Neural progenitor cell (in vitro differentiated cells): ENCODE data around the gene PPIL6. TPM values are rescaled to one million over a fixed set of nuclear protein-coding genes. Genes with fewer than 3 reads are reported as not detected.

Experiments used
- DNase-seq: peaks from one replicate; pipeline ENCODE4 v3.0.0-alpha.2; 2016; ENCODE audit warnings: low spot score
- H2AFZ ChIP-seq: fragments of 200-600 bp; sonication (generic); replicated peaks from 2 replicates; pipeline ENCODE4 v1.6.1; 2016; ENCODE audit warnings: antibody characterized with exemption
- H3F3A ChIP-seq: fragments of 200-600 bp; sonication (generic); 2 replicates; pipeline ENCODE4 v1.6.1; 2016; ENCODE audit warnings: antibody characterized with exemption, low read depth
- H3K27ac ChIP-seq: fragments of 200-600 bp; sonication (generic); 2 replicates; pipeline ENCODE4 v1.5.1; 2016; ENCODE audit warnings: mild to moderate bottlenecking
- H3K27me3 ChIP-seq: fragments of 200-600 bp; sonication (generic); 2 replicates; pipeline ENCODE4 v1.6.1; 2016; ENCODE audit warnings: mild to moderate bottlenecking, moderate library complexity
- H3K36me3 ChIP-seq: fragments of 200-600 bp; sonication (generic); 2 replicates; pipeline ENCODE4 v1.5.1; 2016
- H3K4me1 ChIP-seq: fragments of 200-600 bp; sonication (generic); 2 replicates; pipeline ENCODE4 v1.6.1; 2016; ENCODE audit warnings: mixed run types
- H3K4me2 ChIP-seq: fragments of 200-600 bp; sonication (generic); 2 replicates; pipeline ENCODE4 v1.6.1; 2016
- H3K4me3 ChIP-seq: fragments of 200-600 bp; sonication (generic); 2 replicates; pipeline ENCODE4 v1.5.1; 2016
- H3K79me2 ChIP-seq: fragments of 200-600 bp; sonication (generic); 2 replicates; pipeline ENCODE4 v1.6.1; 2016; ENCODE audit warnings: low read depth
- H3K9ac ChIP-seq: fragments of 200-600 bp; sonication (generic); 2 replicates; pipeline ENCODE4 v1.6.1; 2016
- H3K9me3 ChIP-seq: fragments of 200-600 bp; sonication (generic); 2 replicates; pipeline ENCODE4 v1.5.1; 2016; ENCODE audit warnings: low read depth
- H4K20me1 ChIP-seq: fragments of 200-600 bp; sonication (generic); 2 replicates; pipeline ENCODE4 v1.6.1; 2016; ENCODE audit warnings: low read depth
- H3K27ac Mint-ChIP-seq: 3 replicates; pipeline ENCODE4 v1.8.0; 2021; ENCODE audit warnings: mixed read lengths
- H3K27me3 Mint-ChIP-seq: 2 replicates; pipeline ENCODE4 v1.8.0; 2022; ENCODE audit warnings: low read depth, mild to moderate bottlenecking, inconsistent platforms, moderate library complexity, mixed read lengths; ENCODE audit not compliant: insufficient read depth
- H3K36me3 Mint-ChIP-seq: 3 replicates; pipeline ENCODE4 v1.8.0; 2021; ENCODE audit warnings: mixed read lengths
- H3K4me1 Mint-ChIP-seq: 3 replicates; pipeline ENCODE4 v1.8.0; 2021; ENCODE audit warnings: mixed read lengths
- H3K4me3 Mint-ChIP-seq: 3 replicates; pipeline ENCODE4 v1.8.0; 2021; ENCODE audit warnings: mild to moderate bottlenecking, moderate library complexity, mixed read lengths
- H3K9me3 Mint-ChIP-seq: 3 replicates; pipeline ENCODE4 v1.8.0; 2020; ENCODE audit warnings: mixed read lengths
- CTCF ChIP-seq: fragments of 200-600 bp; sonication (generic); IDR thresholded peaks from 2 replicates; pipeline ENCODE4 v1.5.1; 2017; ENCODE audit warnings: antibody characterized with exemption, mild to moderate bottlenecking
- EZH2 ChIP-seq: fragments of 200-600 bp; sonication (generic); IDR thresholded peaks from 2 replicates; pipeline ENCODE4 v1.6.1; 2017; ENCODE audit warnings: antibody characterized with exemption, mild to moderate bottlenecking, moderate library complexity
- EZH2phosphoT487 ChIP-seq: fragments of 200-600 bp; sonication (generic); IDR thresholded peaks from 2 replicates; pipeline ENCODE4 v1.6.1; 2017; ENCODE audit warnings: antibody characterized with exemption
- total RNA-seq: library from RNA; depleted of rRNA; stranded (reverse); fragments of >200 nt; gene quantifications from 2 replicates; pipeline ENCODE4 v1.2.3, GENCODE V29; 2015; ENCODE audit warnings: low replicate concordance

Gene PPIL6
- total RNA-seq, 1 donor from 2014 or later, result 7.9 TPM

GRCh38 chr6:109417646-109418045, 22.8 kb downstream of the PPIL6 start:
- Histone ChIP-seq H3K36me3 (no peaks in the 10 kb centered on the region), H2AFZ (no peak overlapping the region), H3K4me1 (no peaks in the 10 kb centered on the region), H3K9me3 (no peaks in the 10 kb centered on the region), H3K79me2 (no peaks in the 10 kb centered on the region), H3K4me3 (no peak overlapping the region), H3K27me3 (no peaks in the 10 kb centered on the region), H3K9ac (no peak overlapping the region), H3F3A (no peaks in the 10 kb centered on the region), H3K4me2 (no peak overlapping the region), H4K20me1 (no peaks in the 10 kb centered on the region), H3K27ac (no peak overlapping the region)
- TF ChIP-seq CTCF (no peak), EZH2phosphoT487 (no peak), EZH2 (no peak)
- no peak overlapping the region for H3K27ac Mint-ChIP-seq
- H3K9me3 Mint-ChIP-seq, result peaks cover under 1% of the 10 kb centered on the region
- H3K4me3 Mint-ChIP-seq, result no peak overlapping the region
- peaks cover 16% of the 10 kb centered on the region for H3K36me3 Mint-ChIP-seq
- no peaks in the 10 kb centered on the region for H3K27me3 Mint-ChIP-seq
- no peak for DNase-seq
- H3K4me1 Mint-ChIP-seq, result no peaks in the 10 kb centered on the region

DNA sequence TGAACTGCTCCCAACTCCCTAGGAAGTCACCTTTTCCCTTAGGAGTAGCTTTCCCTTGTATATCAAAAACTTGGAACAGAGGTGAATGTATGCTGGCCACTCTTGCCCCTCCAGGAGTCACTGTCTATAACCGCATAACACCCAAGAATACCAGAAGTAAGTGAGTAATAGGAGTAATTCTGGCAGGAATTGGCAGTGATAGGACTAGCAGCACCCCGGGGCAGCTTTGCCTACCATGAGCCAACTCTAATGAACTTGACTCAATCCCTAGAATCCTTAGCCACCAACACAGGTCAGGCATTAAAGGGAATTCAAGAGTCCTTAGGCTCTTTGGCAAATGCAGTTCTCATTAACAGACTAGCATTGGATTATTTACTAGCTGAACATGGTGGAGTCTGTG, 29.4 kb downstream of the PPIL6 start:
- TF ChIP-seq EZH2phosphoT487, result no peak
- no peak for TF ChIP-seq EZH2
- TF ChIP-seq CTCF, result no peak

GRCh38 chr6:109406196-109406595, 34.2 kb downstream of the PPIL6 start:
- no peaks in the 10 kb centered on the region for H4K20me1 ChIP-seq
- TF ChIP-seq EZH2 (no peak), EZH2phosphoT487 (no peak), CTCF (no peak)

More for the DNA sequence above, 29.4 kb downstream of the PPIL6 start:
- Histone ChIP-seq H3K4me1 (no peaks in the 10 kb centered on the region), H3K27me3 (no peaks in the 10 kb centered on the region), H2AFZ (no peak overlapping the region), H3K79me2 (no peaks in the 10 kb centered on the region), H4K20me1 (no peaks in the 10 kb centered on the region), H3K36me3 (no peaks in the 10 kb centered on the region), H3K27ac (no peak overlapping the region), H3K9ac (no peak overlapping the region), H3K4me3 (no peak overlapping the region), H3K4me2 (no peak overlapping the region), H3F3A (no peaks in the 10 kb centered on the region), H3K9me3 (no peaks in the 10 kb centered on the region)
- peaks cover 5% of the 10 kb centered on the region for H3K9me3 Mint-ChIP-seq
- no peak overlapping the region for H3K4me3 Mint-ChIP-seq
- DNase-seq, result no peak
- no peaks in the 10 kb centered on the region for H3K4me1 Mint-ChIP-seq
- no peak overlapping the region for H3K27ac Mint-ChIP-seq
- H3K27me3 Mint-ChIP-seq, result peaks cover 6% of the 10 kb centered on the region
- peaks cover 15% of the 10 kb centered on the region for H3K36me3 Mint-ChIP-seq

More at GRCh38 chr6:109406196-109406595, 34.2 kb downstream of the PPIL6 start:
- no peaks in the 10 kb centered on the region for H3K9me3 Mint-ChIP-seq
- Histone ChIP-seq H3K79me2 (no peaks in the 10 kb centered on the region), H3K4me3 (no peak overlapping the region), H3K4me2 (no peak overlapping the region), H3K27ac (no peak overlapping the region), H3K27me3 (no peaks in the 10 kb centered on the region), H3K4me1 (peaks cover 25% of the 10 kb centered on the region), H3K9ac (no peak overlapping the region), H2AFZ (no peak overlapping the region), H3K9me3 (no peaks in the 10 kb centered on the region), H3F3A (peaks cover 8% of the 10 kb centered on the region), H3K36me3 (no peaks in the 10 kb centered on the region)
- H3K4me1 Mint-ChIP-seq, result no peaks in the 10 kb centered on the region
- H3K36me3 Mint-ChIP-seq, result peaks cover 2% of the 10 kb centered on the region
- H3K27me3 Mint-ChIP-seq, result peaks cover 2% of the 10 kb centered on the region
- DNase-seq, result no peak
- no peak overlapping the region for H3K4me3 Mint-ChIP-seq
- no peak overlapping the region for H3K27ac Mint-ChIP-seq
